Esophagus squamous epithelium (tissue), 4 donors: ENCODE data around the gene SPART.

Source experiments
- POLR2A ChIP-seq, 4 donors: fragments of 450-650 bp; IDR thresholded peaks; one replicate each; pipeline ENCODE4 v1.6.1; 2017; ENCODE audit warnings: antibody characterized with exemption in 4 of 4, mild to moderate bottlenecking in 4 of 4, moderate library complexity in 3 of 4
- TF ChIP-seq, protein P1 (sequence below), 6 experiments: fragments of 450-650 bp in 4 of 6; fragments of 200-600 bp in 2 of 6; sonication (generic) in 2 of 6; IDR thresholded peaks; one replicate each; pipeline ENCODE4 v1.5.1; 2016 to 2019; ENCODE audit warnings: antibody characterized with exemption in 6 of 6, mild to moderate bottlenecking in 4 of 6, moderate library complexity in 4 of 6

DNA sequence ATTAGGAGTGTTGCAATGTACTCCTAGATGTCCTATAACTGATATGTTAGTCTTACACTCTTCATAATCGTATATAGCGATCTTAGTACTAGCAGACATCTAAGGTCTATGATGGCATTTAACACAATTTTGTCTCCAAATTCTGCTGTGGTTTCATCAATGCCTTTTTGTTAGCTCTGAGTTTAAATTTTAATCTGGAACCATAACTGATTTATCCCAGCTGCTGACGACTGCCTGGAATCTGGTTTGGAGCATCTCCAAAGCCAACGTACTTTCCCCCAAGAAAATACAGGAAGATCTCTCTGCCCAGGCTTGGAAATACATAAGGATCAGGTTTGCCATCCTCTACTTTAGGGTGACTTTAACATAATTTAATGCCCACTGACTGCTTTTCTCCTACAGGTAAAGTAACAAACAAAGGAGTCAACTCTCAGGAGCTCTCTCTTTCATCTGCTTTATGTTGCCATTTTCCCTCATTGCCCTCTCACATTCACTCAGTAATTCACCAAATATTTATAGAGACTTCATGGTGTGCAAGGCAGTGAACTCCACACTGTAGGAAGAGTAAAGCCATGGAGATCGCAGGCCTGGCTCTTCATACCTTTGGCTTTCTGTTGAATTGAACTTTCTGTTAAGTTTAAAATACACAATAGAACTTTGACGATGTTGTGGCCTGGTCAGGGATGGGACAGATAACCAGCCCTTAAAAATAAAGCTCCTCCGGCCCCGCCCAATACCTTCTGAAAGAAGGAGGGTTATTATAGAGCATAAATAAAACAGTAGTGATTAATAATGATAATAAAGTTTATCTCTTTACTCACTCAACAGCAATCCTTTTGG, 23.3 kb upstream of the SPART start:
- no peak for TF ChIP-seq POLR2A (IDR thresholded peaks at IDR 0.05)
- TF ChIP-seq, protein P1, sequence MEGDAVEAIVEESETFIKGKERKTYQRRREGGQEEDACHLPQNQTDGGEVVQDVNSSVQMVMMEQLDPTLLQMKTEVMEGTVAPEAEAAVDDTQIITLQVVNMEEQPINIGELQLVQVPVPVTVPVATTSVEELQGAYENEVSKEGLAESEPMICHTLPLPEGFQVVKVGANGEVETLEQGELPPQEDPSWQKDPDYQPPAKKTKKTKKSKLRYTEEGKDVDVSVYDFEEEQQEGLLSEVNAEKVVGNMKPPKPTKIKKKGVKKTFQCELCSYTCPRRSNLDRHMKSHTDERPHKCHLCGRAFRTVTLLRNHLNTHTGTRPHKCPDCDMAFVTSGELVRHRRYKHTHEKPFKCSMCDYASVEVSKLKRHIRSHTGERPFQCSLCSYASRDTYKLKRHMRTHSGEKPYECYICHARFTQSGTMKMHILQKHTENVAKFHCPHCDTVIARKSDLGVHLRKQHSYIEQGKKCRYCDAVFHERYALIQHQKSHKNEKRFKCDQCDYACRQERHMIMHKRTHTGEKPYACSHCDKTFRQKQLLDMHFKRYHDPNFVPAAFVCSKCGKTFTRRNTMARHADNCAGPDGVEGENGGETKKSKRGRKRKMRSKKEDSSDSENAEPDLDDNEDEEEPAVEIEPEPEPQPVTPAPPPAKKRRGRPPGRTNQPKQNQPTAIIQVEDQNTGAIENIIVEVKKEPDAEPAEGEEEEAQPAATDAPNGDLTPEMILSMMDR (IDR thresholded peaks at IDR 0.05): no peak
